Uterine smooth muscle cell (primary cell): ENCODE results near the gene MRPL51. TPM values are rescaled to one million over a fixed set of nuclear protein-coding genes. Genes with fewer than 3 reads are reported as not detected.

Source experiments
- total RNA-seq: library from RNA; depleted of rRNA; stranded (reverse); fragments of >200 nt; gene quantifications from 2 replicates; pipeline ENCODE4 v1.2.3, GENCODE V29; 2014

The MRPL51 gene
- 87.9 and 108 TPM in 2 replicates for total RNA-seq

GRCh38 chr12:6492838-6493496, at the start of gene MRPL51:
MRPL51 (minus strand) TSS chr12:6493262; CDS start chr12:6493136, 126 bp downstream.

GRCh38 chr12:6533923-6534694, 41.0 kb upstream of the MRPL51 start, which contains the start of gene GAPDH:
GAPDH (plus strand) TSS chr12:6534517; CDS start chr12:6534833, 316 bp downstream.

GRCh38 chr12:6493497-6494257, 615 bp upstream of the MRPL51 start, which contains the start of gene NCAPD2:
NCAPD2 (plus strand) TSS chr12:6494102; CDS start chr12:6495099, 997 bp downstream.

GRCh38 chr12:6470375-6471163, 22.5 kb downstream of the MRPL51 start, which contains the start of gene VAMP1:
VAMP1 (minus strand) TSS chr12:6470677; CDS start chr12:6470531, 146 bp downstream.

GRCh38 chr12:6451348-6452244, 41.5 kb downstream of the MRPL51 start, which contains the start of gene TAPBPL:
TAPBPL (plus strand) TSS chr12:6452042; CDS start chr12:6452249, 207 bp downstream.

GRCh38 chr12:6444704-6445688, 48.1 kb downstream of the MRPL51 start, which contains the start of gene CD27:
CD27 (plus strand) TSS chr12:6444955; CDS start chr12:6445096, 141 bp downstream.

Other genes with a start within 250 kb of the MRPL51 start
- gene PLEKHG6, start 182.6 kb downstream of the MRPL51 start, total RNA-seq, result not detected in 2 replicates
- 67.9 and 88.1 TPM in 2 replicates for gene TNFRSF1A, start 151.2 kb downstream of the MRPL51 start, total RNA-seq
- under 0.01 TPM in 1 of 2 replicates, not detected in the other for gene SCNN1A, start 117.7 kb downstream of the MRPL51 start, total RNA-seq
- 31.2 and 56.7 TPM in 2 replicates for gene LTBR, start 109.1 kb downstream of the MRPL51 start, total RNA-seq
- 0.12 TPM in 1 of 2 replicates, not detected in the other for gene CD27, start 48.3 kb downstream of the MRPL51 start, total RNA-seq
- gene TAPBPL, start 41.2 kb downstream of the MRPL51 start, total RNA-seq, result 7.1 and 12.1 TPM in 2 replicates
- gene VAMP1, start 22.6 kb downstream of the MRPL51 start, total RNA-seq, result 3.3 and 7.4 TPM in 2 replicates
- gene NCAPD2, start 840 bp upstream of the MRPL51 start, total RNA-seq, result 59.0 and 113 TPM in 2 replicates
- gene GAPDH, start 41.3 kb upstream of the MRPL51 start, total RNA-seq, result 5,674 and 7,219 TPM in 2 replicates
- 15.0 and 15.1 TPM in 2 replicates for gene IFFO1, start 62.8 kb upstream of the MRPL51 start, total RNA-seq
- gene NOP2, start 75.0 kb upstream of the MRPL51 start, total RNA-seq, result 25.4 and 29.9 TPM in 2 replicates
- gene CHD4, start 114.1 kb upstream of the MRPL51 start, total RNA-seq, result 259 and 264 TPM in 2 replicates
- gene LPAR5, start 142.7 kb upstream of the MRPL51 start, total RNA-seq, result 0.12 TPM in 1 of 2 replicates, not detected in the other
- gene ACRBP, start 154.2 kb upstream of the MRPL51 start, total RNA-seq, result 0.22 and 0.25 TPM in 2 replicates
- gene ING4, start 169.9 kb upstream of the MRPL51 start, total RNA-seq, result 20.8 and 30.4 TPM in 2 replicates
- 10.1 and 10.3 TPM in 2 replicates for gene ZNF384, start 196.1 kb upstream of the MRPL51 start, total RNA-seq
- under 0.01 TPM in 1 of 2 replicates, not detected in the other for gene PIANP, start 207.6 kb upstream of the MRPL51 start, total RNA-seq
- 76.7 and 77.9 TPM in 2 replicates for gene COPS7A, start 230.8 kb upstream of the MRPL51 start, total RNA-seq